8988T (cell line): ENCODE data around the gene ZNF428.
"Not testable (repeated sequence)": the region's sequence is repeated elsewhere in the genome, so short reads cannot be mapped to it uniquely, and the experiment has no call there.

Experiments used
- DNase-seq: peaks from one replicate; pipeline ENCODE4 v3.0.0; 2011

Gene ZNF428

GRCh38 chr19:43639519-43640423 is 20.3 kb upstream of the ZNF428 start, which contains the start of gene CADM4:
Gene CADM4, minus strand, starts transcription at chr19:43639850. Its CDS starts 60 bp downstream, at chr19:43639790.
- no peak for DNase-seq

GRCh38 chr19:43638995-43639518 is 19.6 kb upstream of the ZNF428 start:
- DNase-seq: no peak

GRCh38 chr19:43638214-43638994 is 19.0 kb upstream of the ZNF428 start:
- DNase-seq: no peak

GRCh38 chr19:43636121-43636683 is 16.8 kb upstream of the ZNF428 start:
- no peak for DNase-seq

GRCh38 chr19:43635561-43635940 is 16.1 kb upstream of the ZNF428 start:
- DNase-seq: not testable (repeated sequence)

GRCh38 chr19:43634872-43635560 is 15.6 kb upstream of the ZNF428 start:
- no peak for DNase-seq

- no peak for DNase-seq
Observed at GRCh38 chr19:43634506-43634871, 15.1 kb upstream of the ZNF428 start.

- no peak for DNase-seq
Observed at GRCh38 chr19:43634068-43634467, 14.6 kb upstream of the ZNF428 start.

- DNase-seq: no peak
Observed at GRCh38 chr19:43633520-43633919, 14.1 kb upstream of the ZNF428 start.

GRCh38 chr19:43631491-43631890 is 12.1 kb upstream of the ZNF428 start:
- DNase-seq: no peak

GRCh38 chr19:43628646-43629326 is 9.4 kb upstream of the ZNF428 start:
- DNase-seq: no peak

- no peak for DNase-seq
Observed at GRCh38 chr19:43626838-43627237, 7.4 kb upstream of the ZNF428 start.

GRCh38 chr19:43625918-43626579 is 6.6 kb upstream of the ZNF428 start:
- no peak for DNase-seq

GRCh38 chr19:43624933-43625332 is 5.5 kb upstream of the ZNF428 start:
- DNase-seq: no peak

- DNase-seq: no peak
Observed at GRCh38 chr19:43623889-43624670, 4.7 kb upstream of the ZNF428 start.

GRCh38 chr19:43622956-43623355 is 3.5 kb upstream of the ZNF428 start:
- no peak for DNase-seq

- no peak for DNase-seq
Observed at GRCh38 chr19:43622070-43622469, 2.6 kb upstream of the ZNF428 start.

- no peak for DNase-seq
Observed at GRCh38 chr19:43620061-43621001, 902 bp upstream of the ZNF428 start.

- no peak for DNase-seq
Observed at GRCh38 chr19:43618921-43619261, 538 bp downstream of the ZNF428 start.

GRCh38 chr19:43616954-43617353 is 2.5 kb downstream of the ZNF428 start:
- DNase-seq: no peak
